ENCODE data around the gene LRRC39. TPM values are rescaled to one million over a fixed set of nuclear protein-coding genes. Genes with fewer than 3 reads are reported as not detected.

The LRRC39 gene
- total and polyA plus RNA-seq, 4 donors = 0.12 to 1.4 (median 0.39) TPM

GRCh38 chr1:100183370-100183769 is 5.3 kb upstream of the LRRC39 start:
- no peak for DNase-seq (ENCODE audit: low spot score)
- Histone ChIP-seq H3K4me3 (ENCODE audit: low read depth in 1 of 3, low read length in 3 of 3) (no peak overlapping the region), H3K36me3 (ENCODE audit: control insufficient read depth in 4 of 4, insufficient read depth in 3 of 4, low read depth in 1 of 4, low read length in 3 of 4) (no peaks in the 10 kb centered on the region), H3K9me3 (ENCODE audit: control insufficient read depth in 4 of 4, low read length in 3 of 4) (no peaks in the 10 kb centered on the region), H3K27me3 (ENCODE audit: control insufficient read depth in 4 of 4, insufficient read depth in 4 of 4, low read length in 3 of 4) (no peaks in the 10 kb centered on the region), H3K4me1 (ENCODE audit: control insufficient read depth in 4 of 4, insufficient read depth in 4 of 4, low read length in 3 of 4) (peaks cover 0 to 10% (median 5%) of the 10 kb centered on the region in 4 donors), H3K9ac (ENCODE audit: low read depth in 1 of 2, low read length in 2 of 2) (no peak overlapping the region), H3K27ac (ENCODE audit: low read depth in 1 of 2, low read length in 2 of 2) (no peak overlapping the region)
- WGBS = 97% methylated on average over 4 of the region's 4 CpGs
- TF ChIP-seq HNF4A (conservative IDR thresholded peaks at IDR 0.05) (no peak), NR2F2 (IDR thresholded peaks at IDR 0.05) (no peak), MAX (IDR thresholded peaks at IDR 0.05) (no peak), REST (IDR thresholded peaks at IDR 0.05) (no peak), CTCF (IDR thresholded peaks at IDR 0.05; ENCODE audit: low read depth, low read length, missing input control) (no peak), RAD21 (IDR thresholded peaks at IDR 0.05) (no peak)

GRCh38 chr1:100177295-100178041 is 588 bp downstream of the LRRC39 start:
- Histone ChIP-seq H3K27me3 (ENCODE audit: control insufficient read depth in 4 of 4, insufficient read depth in 4 of 4, low read length in 3 of 4) (no peaks in the 10 kb centered on the region), H3K27ac (ENCODE audit: low read depth in 1 of 2, low read length in 2 of 2) (no peak overlapping the region), H3K4me3 (ENCODE audit: low read depth in 1 of 3, low read length in 3 of 3) (no peak overlapping the region), H3K9me3 (ENCODE audit: control insufficient read depth in 4 of 4, low read length in 3 of 4) (no peaks in the 10 kb centered on the region), H3K4me1 (ENCODE audit: control insufficient read depth in 4 of 4, insufficient read depth in 4 of 4, low read length in 3 of 4) (no peaks in the 10 kb centered on the region), H3K36me3 (ENCODE audit: control insufficient read depth in 4 of 4, insufficient read depth in 3 of 4, low read depth in 1 of 4, low read length in 3 of 4) (no peaks in the 10 kb centered on the region), H3K9ac (ENCODE audit: low read depth in 1 of 2, low read length in 2 of 2) (no peak overlapping the region)
- no peak for DNase-seq (ENCODE audit: low spot score)
- TF ChIP-seq CTCF (IDR thresholded peaks at IDR 0.05; ENCODE audit: low read depth, low read length, missing input control) (no peak), NR2F2 (IDR thresholded peaks at IDR 0.05) (no peak), JUND (IDR thresholded peaks at IDR 0.05) (no peak), YY1 (IDR thresholded peaks at IDR 0.05) (no peak), REST (IDR thresholded peaks at IDR 0.05) (no peak), SP1 (IDR thresholded peaks at IDR 0.05) (no peak), RXRA (IDR thresholded peaks at IDR 0.05) (no peak), HNF4G (IDR thresholded peaks at IDR 0.05) (no peak), MAX (IDR thresholded peaks at IDR 0.05) (no peak), FOXA1 (IDR thresholded peaks at IDR 0.05) (no peak), RAD21 (IDR thresholded peaks at IDR 0.05) (no peak), ATF3 (IDR thresholded peaks at IDR 0.05) (no peak), HNF4A (conservative IDR thresholded peaks at IDR 0.05) (no peak), FOXA2 (IDR thresholded peaks at IDR 0.05) (no peak), EGR1 (IDR thresholded peaks at IDR 0.05; ENCODE audit: low read depth in 2 of 2) (no peak), ZBTB33 (IDR thresholded peaks at IDR 0.05) (no peak)
- 90% methylated on average over 4 of the region's 4 CpGs for WGBS
